GM18870 (cell line): ENCODE data around the gene NEK10.
"Not testable (repeated sequence)": the region's sequence is repeated elsewhere in the genome, so short reads cannot be mapped to it uniquely, and the experiment has no call there.

ENCODE experiments used
- ATAC-seq: cut with Tn5 transposase; IDR thresholded peaks from one replicate; pipeline ENCODE4 v1.9.1; 2021; ENCODE audit warnings: moderate library complexity; ENCODE audit not compliant: unreplicated experiment

The NEK10 gene

GRCh38 chr3:27354588-27355203 is 14.5 kb downstream of the NEK10 start:
- ATAC-seq, result no peak

- no peak for ATAC-seq
Observed at GRCh38 chr3:27354161-27354560, 15.0 kb downstream of the NEK10 start.

- no peak for ATAC-seq
Observed at GRCh38 chr3:27353221-27353620, 16.0 kb downstream of the NEK10 start.

GRCh38 chr3:27352047-27352446 is 17.1 kb downstream of the NEK10 start:
- no peak for ATAC-seq

- peak; percentile 71 for ATAC-seq
Observed at GRCh38 chr3:27349832-27350231, 19.4 kb downstream of the NEK10 start.

- ATAC-seq, result no peak
Observed at GRCh38 chr3:27345959-27346865, 23.0 kb downstream of the NEK10 start.

- ATAC-seq, result no peak
Observed at GRCh38 chr3:27345493-27345892, 23.7 kb downstream of the NEK10 start.

GRCh38 chr3:27345045-27345444 is 24.1 kb downstream of the NEK10 start:
- ATAC-seq, result no peak

GRCh38 chr3:27344192-27344591 is 25.0 kb downstream of the NEK10 start:
- ATAC-seq, result no peak

- no peak for ATAC-seq
Observed at GRCh38 chr3:27342267-27342666, 26.9 kb downstream of the NEK10 start.

- ATAC-seq, result peak; percentile 59
Observed at GRCh38 chr3:27340534-27340933, 28.6 kb downstream of the NEK10 start.

- ATAC-seq, result no peak
Observed at GRCh38 chr3:27335571-27335970, 33.6 kb downstream of the NEK10 start.

- no peak for ATAC-seq
Observed at GRCh38 chr3:27333843-27334242, 35.3 kb downstream of the NEK10 start.

- ATAC-seq, result not testable (repeated sequence)
Observed at GRCh38 chr3:27328982-27329762, 40.0 kb downstream of the NEK10 start.

- no peak for ATAC-seq
Observed at GRCh38 chr3:27326629-27327545, 42.3 kb downstream of the NEK10 start.

- no peak for ATAC-seq
Observed at GRCh38 chr3:27326202-27326601, 43.0 kb downstream of the NEK10 start.

- no peak for ATAC-seq
Observed at GRCh38 chr3:27325419-27325818, 43.8 kb downstream of the NEK10 start.

- no peak for ATAC-seq
Observed at GRCh38 chr3:27324686-27325085, 44.5 kb downstream of the NEK10 start.

- ATAC-seq, result no peak
Observed at GRCh38 chr3:27323087-27323570, 46.1 kb downstream of the NEK10 start.

GRCh38 chr3:27322634-27323033 is 46.5 kb downstream of the NEK10 start:
- no peak for ATAC-seq
